Prostate gland (tissue), 2 donors: ENCODE measurements around the gene EFCAB8.

Experiments
- POLR2A ChIP-seq: fragments of 450-650 bp; IDR thresholded peaks from one replicate; pipeline ENCODE4 v1.6.1; 2016; ENCODE audit warnings: antibody characterized with exemption, mild to moderate bottlenecking
- POLR2AphosphoS5 ChIP-seq: sonication (generic); formaldehyde crosslinking; IDR thresholded peaks from one replicate; pipeline ENCODE4 v1.6.1; 2017; ENCODE audit warnings: antibody characterized with exemption
- TF ChIP-seq, protein P1 (sequence below), 4 experiments: fragments of 200-600 bp in 2 of 4; fragments of 450-650 bp in 2 of 4; sonication (generic) in 2 of 4; IDR thresholded peaks; 1 replicate in 3 of 4; 2 replicates in 1 of 4; pipeline ENCODE4 v1.5.1; 2016 to 2019; ENCODE audit warnings: antibody characterized with exemption in 4 of 4, mild to moderate bottlenecking in 2 of 4, moderate library complexity in 2 of 4

DNA sequence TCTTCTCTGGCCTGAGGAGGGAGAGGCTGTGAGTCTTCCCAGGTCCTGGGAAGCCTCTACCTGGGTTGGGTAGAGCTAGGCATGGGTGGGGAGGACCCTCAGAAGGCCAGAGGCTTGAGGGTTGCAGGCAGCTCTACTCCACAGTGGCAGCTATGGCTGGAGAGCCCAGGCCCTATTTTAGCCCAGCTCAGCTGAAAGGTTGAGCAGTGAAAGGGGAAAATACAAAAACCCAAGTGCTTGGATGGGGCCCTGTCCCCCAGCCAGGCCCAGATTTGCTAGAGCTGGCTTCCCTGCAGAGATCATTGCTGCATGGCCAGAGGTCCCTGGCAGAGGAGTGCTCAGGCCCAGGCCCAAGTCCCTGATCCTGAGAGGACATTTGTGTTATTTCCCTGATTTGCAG lies 99.9 kb downstream of the EFCAB8 start:
- TF ChIP-seq, protein P1, sequence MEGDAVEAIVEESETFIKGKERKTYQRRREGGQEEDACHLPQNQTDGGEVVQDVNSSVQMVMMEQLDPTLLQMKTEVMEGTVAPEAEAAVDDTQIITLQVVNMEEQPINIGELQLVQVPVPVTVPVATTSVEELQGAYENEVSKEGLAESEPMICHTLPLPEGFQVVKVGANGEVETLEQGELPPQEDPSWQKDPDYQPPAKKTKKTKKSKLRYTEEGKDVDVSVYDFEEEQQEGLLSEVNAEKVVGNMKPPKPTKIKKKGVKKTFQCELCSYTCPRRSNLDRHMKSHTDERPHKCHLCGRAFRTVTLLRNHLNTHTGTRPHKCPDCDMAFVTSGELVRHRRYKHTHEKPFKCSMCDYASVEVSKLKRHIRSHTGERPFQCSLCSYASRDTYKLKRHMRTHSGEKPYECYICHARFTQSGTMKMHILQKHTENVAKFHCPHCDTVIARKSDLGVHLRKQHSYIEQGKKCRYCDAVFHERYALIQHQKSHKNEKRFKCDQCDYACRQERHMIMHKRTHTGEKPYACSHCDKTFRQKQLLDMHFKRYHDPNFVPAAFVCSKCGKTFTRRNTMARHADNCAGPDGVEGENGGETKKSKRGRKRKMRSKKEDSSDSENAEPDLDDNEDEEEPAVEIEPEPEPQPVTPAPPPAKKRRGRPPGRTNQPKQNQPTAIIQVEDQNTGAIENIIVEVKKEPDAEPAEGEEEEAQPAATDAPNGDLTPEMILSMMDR (IDR thresholded peaks at IDR 0.05): no peak
- TF ChIP-seq POLR2A (no peak), POLR2AphosphoS5 (no peak)
